Cardiac fibroblast (primary cell): ENCODE results near the gene RHOA.

Source experiments
- DNase-seq, 2 donors: peaks; one replicate each; pipeline versions ENCODE4 v3.0.0 to v3.0.0-alpha.2; 2010; ENCODE audit warnings: low read depth in 2 of 2
- H3K4me3 ChIP-seq, 2 donors: replicated peaks in 1 of 2; 1 replicate in 1 of 2; 2 replicates in 1 of 2; pipeline ENCODE4 v1.5.1; 2011; ENCODE audit warnings: low read depth in 2 of 2, low read length in 2 of 2, mild to moderate bottlenecking in 2 of 2, moderate library complexity in 1 of 2
- CTCF ChIP-seq: IDR thresholded peaks from one replicate; pipeline ENCODE4 v1.5.1; 2011; ENCODE audit warnings: low read depth, mild to moderate bottlenecking, low read length, inconsistent platforms

The RHOA gene

GRCh38 chr3:49453621-49454020 lies 41.8 kb upstream of the RHOA start:
- TF ChIP-seq CTCF: no peak
- DNase-seq: no peak
- H3K4me3 ChIP-seq: no peak overlapping the region

DNA sequence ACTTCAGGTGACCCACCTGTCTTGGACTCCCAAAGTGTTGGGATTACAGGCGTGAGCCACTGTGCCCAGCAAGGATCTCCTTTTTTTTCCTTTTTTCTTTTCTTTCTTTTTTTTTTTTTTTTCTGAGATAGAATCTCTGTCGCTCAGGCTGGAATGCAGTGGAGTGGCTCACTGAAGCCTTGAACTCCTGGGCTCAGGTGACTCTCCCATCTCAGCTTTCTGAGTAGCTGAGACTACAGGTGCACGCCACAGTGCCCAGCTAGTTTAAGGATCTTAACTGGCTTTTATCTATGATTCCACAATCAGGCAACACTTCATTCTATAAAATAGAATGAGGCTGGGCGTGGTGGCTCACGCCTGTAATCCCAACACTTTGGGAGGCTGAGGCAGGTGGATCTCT lies 33.6 kb upstream of the RHOA start:
- no peak for DNase-seq
- H3K4me3 ChIP-seq: no peak overlapping the region
- no peak for TF ChIP-seq CTCF

GRCh38 chr3:49434731-49435130 lies 23.0 kb upstream of the RHOA start:
- no peak for TF ChIP-seq CTCF
- H3K4me3 ChIP-seq: no peak overlapping the region
- no peak for DNase-seq

- TF ChIP-seq CTCF: no peak
- no peak for DNase-seq
- H3K4me3 ChIP-seq: peak overlapping the region; percentile 72 to 75
Observed at GRCh38 chr3:49428752-49429080, 16.9 kb upstream of the RHOA start.

GRCh38 chr3:49427586-49427985 lies 15.8 kb upstream of the RHOA start:
- no peak for TF ChIP-seq CTCF
- no peak overlapping the region for H3K4me3 ChIP-seq
- DNase-seq: no peak

- no peak for TF ChIP-seq CTCF
- no peak for DNase-seq
- H3K4me3 ChIP-seq: no peak overlapping the region
Observed at GRCh38 chr3:49424816-49425215, 13.0 kb upstream of the RHOA start.

- no peak for TF ChIP-seq CTCF
Observed at GRCh38 chr3:49422379-49423248, 10.8 kb upstream of the RHOA start, which contains the start of gene AMT. Gene AMT (minus strand): TSS chr3:49422473. CDS start chr3:49422450, 23 bp downstream.

More at GRCh38 chr3:49422379-49423248, 10.8 kb upstream of the RHOA start, which contains the start of gene AMT:
- no peak for DNase-seq
- H3K4me3 ChIP-seq: no peak within 1 kb of the TSS
